Suprapubic skin (tissue), 4 donors: ENCODE data around the gene CHST11.

ENCODE experiments used
- EP300 ChIP-seq: sonication (generic); formaldehyde crosslinking; IDR thresholded peaks from one replicate; pipeline ENCODE4 v1.6.1; 2017; ENCODE audit warnings: antibody characterized with exemption
- POLR2A ChIP-seq, 2 donors: fragments of 450-650 bp; IDR thresholded peaks; one replicate each; pipeline ENCODE4 v1.6.1; 2017; ENCODE audit warnings: antibody characterized with exemption in 2 of 2, mild to moderate bottlenecking in 2 of 2, moderate library complexity in 2 of 2
- POLR2AphosphoS5 ChIP-seq, 3 donors: sonication (generic); formaldehyde crosslinking; IDR thresholded peaks; one replicate each; pipeline ENCODE4 v1.6.1; 2017; ENCODE audit warnings: antibody characterized with exemption in 3 of 3
- TF ChIP-seq, protein P1 (sequence below), 2 donors: fragments of 200-600 bp in 1 of 2; fragments of 450-650 bp in 1 of 2; sonication (generic) in 1 of 2; IDR thresholded peaks; one replicate each; pipeline ENCODE4 v1.5.1; 2016 to 2019; ENCODE audit warnings: antibody characterized with exemption in 2 of 2, mild to moderate bottlenecking in 1 of 2, moderate library complexity in 1 of 2

DNA sequence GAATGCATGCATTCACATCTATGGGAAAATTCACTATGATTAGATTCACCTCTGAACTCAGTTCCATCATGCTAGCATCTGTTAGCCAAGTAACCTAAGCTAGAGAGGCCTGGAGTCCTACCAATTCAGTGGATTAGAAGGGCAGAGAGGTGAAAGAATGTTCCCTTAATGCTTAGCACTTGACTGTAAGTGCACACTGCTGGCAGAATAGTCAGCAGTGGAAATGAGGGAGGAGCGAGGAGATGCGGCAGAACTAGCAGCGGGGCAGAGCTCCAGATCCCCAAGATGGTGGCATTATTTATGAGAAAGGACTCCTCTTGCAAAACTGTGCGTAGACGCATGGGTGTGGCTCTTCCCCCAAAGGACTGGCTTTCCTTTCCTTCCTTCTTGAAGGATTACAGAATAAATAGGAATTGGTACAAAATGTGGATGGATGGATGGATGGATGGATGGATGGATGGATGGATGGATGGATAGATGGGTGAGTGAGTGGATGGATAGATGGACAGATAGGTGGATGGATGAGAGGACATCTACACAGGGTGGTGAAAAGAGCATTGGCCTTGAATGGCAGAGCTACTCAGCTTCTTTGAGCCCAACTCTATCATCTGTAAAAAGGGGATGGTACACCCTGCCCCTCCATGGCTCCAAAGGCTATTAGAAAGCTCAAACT lies 227.2 kb downstream of the CHST11 start:
- no peak for TF ChIP-seq POLR2AphosphoS5 (IDR thresholded peaks at IDR 0.05)
- TF ChIP-seq, protein P1, sequence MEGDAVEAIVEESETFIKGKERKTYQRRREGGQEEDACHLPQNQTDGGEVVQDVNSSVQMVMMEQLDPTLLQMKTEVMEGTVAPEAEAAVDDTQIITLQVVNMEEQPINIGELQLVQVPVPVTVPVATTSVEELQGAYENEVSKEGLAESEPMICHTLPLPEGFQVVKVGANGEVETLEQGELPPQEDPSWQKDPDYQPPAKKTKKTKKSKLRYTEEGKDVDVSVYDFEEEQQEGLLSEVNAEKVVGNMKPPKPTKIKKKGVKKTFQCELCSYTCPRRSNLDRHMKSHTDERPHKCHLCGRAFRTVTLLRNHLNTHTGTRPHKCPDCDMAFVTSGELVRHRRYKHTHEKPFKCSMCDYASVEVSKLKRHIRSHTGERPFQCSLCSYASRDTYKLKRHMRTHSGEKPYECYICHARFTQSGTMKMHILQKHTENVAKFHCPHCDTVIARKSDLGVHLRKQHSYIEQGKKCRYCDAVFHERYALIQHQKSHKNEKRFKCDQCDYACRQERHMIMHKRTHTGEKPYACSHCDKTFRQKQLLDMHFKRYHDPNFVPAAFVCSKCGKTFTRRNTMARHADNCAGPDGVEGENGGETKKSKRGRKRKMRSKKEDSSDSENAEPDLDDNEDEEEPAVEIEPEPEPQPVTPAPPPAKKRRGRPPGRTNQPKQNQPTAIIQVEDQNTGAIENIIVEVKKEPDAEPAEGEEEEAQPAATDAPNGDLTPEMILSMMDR (IDR thresholded peaks at IDR 0.05) = no peak
- TF ChIP-seq POLR2A (IDR thresholded peaks at IDR 0.05) = no peak
- TF ChIP-seq EP300 = no peak
